ENCODE measurements around the gene PFDN6. TPM values are rescaled to one million over a fixed set of nuclear protein-coding genes. Genes with fewer than 3 reads are reported as not detected.
A peak's percentile ranks its signal among the peaks of the same experiment; 100 is the strongest.

PFDN6 gene
- total and polyA plus RNA-seq, 10 of the 15 experiments (the other 5 are each of a cell fraction or from before 2014, with no cell fraction given) = 3.1 to 168 (median 82.6) TPM

DNA sequence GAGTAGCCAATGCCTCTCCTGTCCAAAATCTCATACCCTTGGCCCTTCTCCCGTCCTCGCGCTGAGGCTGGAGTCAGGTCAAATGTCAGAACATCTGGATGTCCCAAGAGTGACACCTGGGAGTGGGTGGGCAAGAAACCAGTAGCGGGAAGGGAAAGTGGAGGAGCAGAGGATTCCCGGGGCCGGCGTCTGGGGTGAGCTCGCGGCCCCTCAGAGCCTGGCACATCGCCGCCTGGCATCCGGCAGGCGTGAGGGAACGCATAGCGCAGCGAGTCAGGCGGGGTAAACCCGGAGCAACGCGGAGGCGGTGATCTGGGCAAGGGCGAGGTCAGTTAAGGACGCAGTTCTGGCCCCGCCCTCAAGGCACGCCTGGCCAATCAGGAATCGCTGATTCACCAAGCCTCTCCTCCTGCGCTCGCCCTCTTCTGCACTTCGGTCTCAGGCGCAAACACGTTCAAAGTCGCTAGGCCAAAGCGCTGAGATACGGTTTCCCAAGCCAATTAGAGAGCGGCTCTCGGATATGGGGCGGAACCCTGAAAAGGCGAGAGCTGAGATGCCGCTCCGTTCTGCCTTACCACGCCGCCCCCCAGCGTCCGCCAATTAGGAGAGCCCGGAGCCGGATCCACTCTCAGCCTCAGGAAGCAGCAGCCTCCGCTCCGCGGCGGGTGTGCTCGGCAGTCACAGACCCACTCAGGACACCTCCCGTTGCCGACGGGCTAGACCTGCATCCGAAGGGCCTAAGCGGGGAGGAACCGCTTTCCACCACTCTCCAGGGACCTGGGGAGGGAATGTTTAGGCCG is 40.3 kb upstream of the PFDN6 start (continued):
- TF ChIP-seq JUND (IDR thresholded peaks at IDR 0.05; ENCODE audit: low read depth, low read length) = no peak
- TF ChIP-seq MYB (IDR thresholded peaks at IDR 0.05; ENCODE audit: borderline replicate concordance, low read depth, low read length) = no peak
- TF ChIP-seq BMI1 (IDR thresholded peaks at IDR 0.05; ENCODE audit: borderline replicate concordance) = no peak
- no peak for TF ChIP-seq CBX3 (IDR thresholded peaks at IDR 0.05; ENCODE audit: borderline replicate concordance, low read depth)
- peak; percentile 6; the same call in 1 of the 2 replicates for TF ChIP-seq NFYA (IDR thresholded peaks at IDR 0.05; ENCODE audit: borderline replicate concordance, low read depth, low read length)
- peak; percentile 81 for TF ChIP-seq CREB1 (IDR thresholded peaks at IDR 0.05; ENCODE audit: low read depth)
- no peak for TF ChIP-seq KAT2A (conservative IDR thresholded peaks at IDR 0.05; ENCODE audit: control insufficient read depth, low read depth, low read length)
- no peak for TF ChIP-seq ATF2 (IDR thresholded peaks at IDR 0.05; ENCODE audit: low read length)
- peak; percentile 81 for TF ChIP-seq TAF1 (IDR thresholded peaks at IDR 0.05; ENCODE audit: borderline replicate concordance, low read depth, low read length)
- TF ChIP-seq KLF5 (IDR thresholded peaks at IDR 0.05; ENCODE audit: partially characterized antibody) = no peak
- TF ChIP-seq, protein P1, sequence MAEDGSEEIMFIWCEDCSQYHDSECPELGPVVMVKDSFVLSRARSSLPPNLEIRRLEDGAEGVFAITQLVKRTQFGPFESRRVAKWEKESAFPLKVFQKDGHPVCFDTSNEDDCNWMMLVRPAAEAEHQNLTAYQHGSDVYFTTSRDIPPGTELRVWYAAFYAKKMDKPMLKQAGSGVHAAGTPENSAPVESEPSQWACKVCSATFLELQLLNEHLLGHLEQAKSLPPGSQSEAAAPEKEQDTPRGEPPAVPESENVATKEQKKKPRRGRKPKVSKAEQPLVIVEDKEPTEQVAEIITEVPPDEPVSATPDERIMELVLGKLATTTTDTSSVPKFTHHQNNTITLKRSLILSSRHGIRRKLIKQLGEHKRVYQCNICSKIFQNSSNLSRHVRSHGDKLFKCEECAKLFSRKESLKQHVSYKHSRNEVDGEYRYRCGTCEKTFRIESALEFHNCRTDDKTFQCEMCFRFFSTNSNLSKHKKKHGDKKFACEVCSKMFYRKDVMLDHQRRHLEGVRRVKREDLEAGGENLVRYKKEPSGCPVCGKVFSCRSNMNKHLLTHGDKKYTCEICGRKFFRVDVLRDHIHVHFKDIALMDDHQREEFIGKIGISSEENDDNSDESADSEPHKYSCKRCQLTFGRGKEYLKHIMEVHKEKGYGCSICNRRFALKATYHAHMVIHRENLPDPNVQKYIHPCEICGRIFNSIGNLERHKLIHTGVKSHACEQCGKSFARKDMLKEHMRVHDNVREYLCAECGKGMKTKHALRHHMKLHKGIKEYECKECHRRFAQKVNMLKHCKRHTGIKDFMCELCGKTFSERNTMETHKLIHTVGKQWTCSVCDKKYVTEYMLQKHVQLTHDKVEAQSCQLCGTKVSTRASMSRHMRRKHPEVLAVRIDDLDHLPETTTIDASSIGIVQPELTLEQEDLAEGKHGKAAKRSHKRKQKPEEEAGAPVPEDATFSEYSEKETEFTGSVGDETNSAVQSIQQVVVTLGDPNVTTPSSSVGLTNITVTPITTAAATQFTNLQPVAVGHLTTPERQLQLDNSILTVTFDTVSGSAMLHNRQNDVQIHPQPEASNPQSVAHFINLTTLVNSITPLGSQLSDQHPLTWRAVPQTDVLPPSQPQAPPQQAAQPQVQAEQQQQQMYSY (CRISPR knock-in tag; IDR thresholded peaks at IDR 0.05) = no peak
- peak; percentile 87 for TF ChIP-seq SP1 (IDR thresholded peaks at IDR 0.05; ENCODE audit: low read depth, low read length)
- peak; percentile 44 for TF ChIP-seq ZNF687 (IDR thresholded peaks at IDR 0.05)
- TF ChIP-seq CTCF (IDR thresholded peaks at IDR 0.05 in 2 of 3, conservative IDR thresholded peaks at IDR 0.05 in 1 of 3; ENCODE audit: control insufficient read depth in 2 of 3, extremely low read depth in 1 of 3, insufficient read depth in 1 of 3, low read depth in 3 of 3, low read length in 3 of 3) = peak in 2 of 3 experiments; percentile 7 to 28; a peak in 2 of 6 replicates
- peak in 1 of 2 experiments; percentile 65; a peak in 3 of 4 replicates for TF ChIP-seq IKZF2 (IDR thresholded peaks at IDR 0.05)
- no peak for TF ChIP-seq WRNIP1 (IDR thresholded peaks at IDR 0.05; ENCODE audit: borderline replicate concordance, low read depth, low read length)
- no peak for TF ChIP-seq EED (IDR thresholded peaks at IDR 0.05; ENCODE audit: low read depth)
- peak; percentile 90 for TF ChIP-seq POLR2AphosphoS2 (IDR thresholded peaks at IDR 0.05; ENCODE audit: low read depth, low read length)
